Endothelial cell of umbilical vein (primary cell): ENCODE data around the gene RILPL2. TPM values are rescaled to one million over a fixed set of nuclear protein-coding genes. Genes with fewer than 3 reads are reported as not detected.

Source experiments
- BruUV-seq: library from RNA; stranded (reverse); fragments of 400-500 nt; replicated peaks from 2 replicates; lab custom pipeline; 2021; lab: Mats Ljungman, UMichigan
- CTCF ChIA-PET: fragments of 300-600, 350-600 bp; sonication (Branson Sonifier 250); formaldehyde crosslinking; loops from one replicate; lab custom pipeline; 2021; ENCODE audit warnings: antibody characterized with exemption, inconsistent platforms; lab: Charles Lee
- POLR2A ChIA-PET: fragments of 300-600, 350-600 bp; sonication (Branson Sonifier 250); formaldehyde crosslinking; loops from one replicate; lab custom pipeline; 2021; ENCODE audit warnings: antibody characterized with exemption, inconsistent platforms; lab: Charles Lee
- DNase-seq: peaks from one replicate; pipeline ENCODE4 v3.0.0-alpha.2; 2011; ENCODE audit warnings: low read depth, low spot score
- FAIRE-seq: peaks from 2 replicates; lab custom pipeline; 2011; peaks lifted over from hg19 to GRCh38; lab: Jason Lieb, UNC
- H2AFZ ChIP-seq: 2 replicates; pipeline ENCODE4 v1.6.0; 2012; ENCODE audit warnings: low read depth, low read length, control low read depth, inconsistent platforms
- H3K27ac ChIP-seq: 2 replicates; pipeline ENCODE4 v1.5.1; 2011; ENCODE audit warnings: low read depth, mild to moderate bottlenecking, control low read depth, low read length, moderate library complexity; ENCODE audit not compliant: insufficient read depth
- H3K27me3 ChIP-seq, 2 experiments: 2 replicates each; pipeline versions ENCODE4 v1.6.0 to v1.6.1; 2011; ENCODE audit warnings: low read length in 2 of 2, mixed read lengths in 1 of 2; ENCODE audit not compliant: control insufficient read depth in 2 of 2, insufficient read depth in 2 of 2
- H3K36me3 ChIP-seq, 2 experiments: 2 replicates in 1 of 2; 3 replicates in 1 of 2; pipeline ENCODE4 v1.5.1; 2011; ENCODE audit warnings: low read length in 2 of 2, mild to moderate bottlenecking in 1 of 2, moderate library complexity in 1 of 2; ENCODE audit not compliant: control insufficient read depth in 2 of 2, insufficient read depth in 2 of 2; ENCODE audit errors: extremely low read depth in 1 of 2
- H3K4me1 ChIP-seq: 3 replicates; pipeline ENCODE4 v1.5.1; 2011; ENCODE audit warnings: mild to moderate bottlenecking, low read length; ENCODE audit not compliant: control insufficient read depth, insufficient read depth; ENCODE audit errors: extremely low read depth
- H3K4me2 ChIP-seq: 2 replicates; pipeline ENCODE4 v1.6.1; 2011; ENCODE audit warnings: low read length, control low read depth, mixed read lengths; ENCODE audit not compliant: insufficient read depth
- H3K4me3 ChIP-seq, 3 experiments: fragments of 200-600 bp in 1 of 3; sonication (generic), shearing (Covaris generic) in 1 of 3; replicated peaks in 1 of 3; 2 replicates each; pipeline ENCODE4 v1.5.1; 2011 to 2016; ENCODE audit warnings: control low read depth in 3 of 3, low read length in 3 of 3, mild to moderate bottlenecking in 2 of 3, inconsistent platforms in 1 of 3, low read depth in 1 of 3, moderate library complexity in 1 of 3; ENCODE audit not compliant: insufficient read depth in 1 of 3
- H3K79me2 ChIP-seq: 2 replicates; pipeline ENCODE4 v1.6.0; 2012; ENCODE audit warnings: low read length, inconsistent platforms; ENCODE audit not compliant: control insufficient read depth, insufficient read depth
- H3K9ac ChIP-seq: replicated peaks from 2 replicates; pipeline ENCODE3; 2011; ENCODE audit warnings: low read length, control low read depth; ENCODE audit not compliant: insufficient read depth; ENCODE audit errors: extremely low read depth
- H3K9me1 ChIP-seq: replicated peaks from 3 replicates; pipeline ENCODE4 v1.6.0; 2011; ENCODE audit warnings: mild to moderate bottlenecking, low read length; ENCODE audit not compliant: control insufficient read depth, insufficient read depth; ENCODE audit errors: extremely low read depth
- H3K9me3 ChIP-seq: replicated peaks from 2 replicates; pipeline ENCODE4 v1.5.1; 2012; ENCODE audit warnings: low read length, inconsistent platforms; ENCODE audit not compliant: control insufficient read depth, insufficient read depth
- H4K20me1 ChIP-seq: replicated peaks from 2 replicates; pipeline ENCODE3; 2011; ENCODE audit warnings: mild to moderate bottlenecking, low read length; ENCODE audit not compliant: control insufficient read depth, insufficient read depth; ENCODE audit errors: extremely low read depth
- EZH2 ChIP-seq: IDR thresholded peaks from 2 replicates; pipeline ENCODE4 v1.6.1; 2012; ENCODE audit warnings: borderline replicate concordance, low read depth, mild to moderate bottlenecking, moderate library complexity, low read length, inconsistent platforms; ENCODE audit not compliant: severe bottlenecking
- FOS ChIP-seq: IDR thresholded peaks from 2 replicates; pipeline ENCODE4 v1.6.1; 2011; ENCODE audit warnings: mild to moderate bottlenecking, low read length, moderate library complexity, borderline replicate concordance; ENCODE audit not compliant: insufficient read depth
- JUN ChIP-seq: IDR thresholded peaks from 2 replicates; pipeline ENCODE4 v1.6.1; 2011; ENCODE audit warnings: borderline replicate concordance, low read depth; ENCODE audit not compliant: insufficient read length, insufficient read depth
- MYC ChIP-seq: IDR thresholded peaks from one replicate; pipeline ENCODE4 v1.6.1; 2011; ENCODE audit warnings: mild to moderate bottlenecking, low read depth, low read length
- POLR2A ChIP-seq: IDR thresholded peaks from 2 replicates; pipeline ENCODE4 v1.6.1; 2012; ENCODE audit warnings: low read depth, mild to moderate bottlenecking, control low read depth, low read length
- POLR2AphosphoS5 ChIP-seq: IDR thresholded peaks from 2 replicates; pipeline ENCODE4 v1.6.1; 2012; ENCODE audit warnings: low read depth, mild to moderate bottlenecking, control low read depth, low read length, moderate library complexity; ENCODE audit not compliant: insufficient read depth
- dilution Hi-C: fragments of 300-500 bp; cut with MboI; formaldehyde crosslinking; loops from one replicate; pipeline ENCODE4 v1.15.0; 2019; ENCODE audit warnings: low sequenced_read_pairs; ENCODE audit not compliant: extremely low pct_ligation_motif_present
- intact Hi-C: fragments of 100-400 bp; cut with micrococcal nuclease; formaldehyde crosslinking; loops from one replicate; pipeline ENCODE4 v1.10.0; 2022
- polyA plus RNA-seq, 4 experiments: library from polyadenylated mRNA; depleted of rRNA in 3 of 4; stranded (reverse) in 3 of 4; unstranded in 1 of 4; fragments of >200 nt; gene quantifications; 2 replicates each; pipeline versions ENCODE4 v1.2.1 to v1.2.3, GENCODE V29; 2011 to 2012; ENCODE audit warnings: missing spikeins in 1 of 4
- total RNA-seq: library from RNA; stranded (reverse); gene quantifications from 2 replicates; pipeline ENCODE4 v1.2.3, GENCODE V29; 2021

RILPL2 gene
- total and polyA plus RNA-seq, 2 donors (not counting 3 experiments of a cell fraction or from before 2014, with no cell fraction given), result 3.3 to 4.6 TPM

- H3K27me3 ChIP-seq, result no peaks in the 10 kb centered on the region
- dilution Hi-C loops (loop anchor here (10.0 kb wide), 1 partner anchor 228 kb away; no protein-coding TSS in a partner anchor), intact Hi-C loops (no loop called here)
- DNase-seq (no peak), FAIRE-seq (no peak)
- peaks cover 22 to 30% of the 10 kb centered on the region in 2 experiments for H3K36me3 ChIP-seq
- no peak overlapping the region for H3K4me2 ChIP-seq
- H3K9me1 ChIP-seq, result no peaks in the 10 kb centered on the region
- H3K79me2 ChIP-seq, result peaks cover 86% of the 10 kb centered on the region
- H3K4me1 ChIP-seq, result peaks cover 15% of the 10 kb centered on the region
- no peak overlapping the region for H3K4me3 ChIP-seq
- CTCF ChIA-PET, result interaction anchor here (1.1 to 1.2 kb wide), 2 partner anchors 9 to 31 kb away, joined by 4 to 5 read pairs; no protein-coding TSS in a partner anchor
- no peak overlapping the region for H3K9ac ChIP-seq
- H3K9me3 ChIP-seq, result no peaks in the 10 kb centered on the region
- POLR2A ChIA-PET, result no interaction called here
- no TSS peak for BruUV-seq
- no peak overlapping the region for H3K27ac ChIP-seq
- H2AFZ ChIP-seq, result no peak overlapping the region
- no peak for TF ChIP-seq POLR2AphosphoS5
- no peak for TF ChIP-seq POLR2A
- TF ChIP-seq JUN, result no peak
- no peak for TF ChIP-seq EZH2
- no peak for TF ChIP-seq MYC
- no peak for TF ChIP-seq FOS
- H4K20me1 ChIP-seq, result no peaks in the 10 kb centered on the region
These were observed 39.5 kb downstream of the RILPL2 start for GRCh38 chr12:123396954-123397353.

GRCh38 chr12:123396543-123396942 is 39.9 kb downstream of the RILPL2 start:
- H3K9ac ChIP-seq, result no peak overlapping the region
- no peaks in the 10 kb centered on the region for H3K27me3 ChIP-seq
- BruUV-seq, result no TSS peak
- ChIA-PET POLR2A (no interaction called here), CTCF (interaction anchor here (1.1 kb wide), 1 partner anchor 9 kb away, joined by 4 read pairs; no protein-coding TSS in a partner anchor)
- no peak overlapping the region for H3K4me3 ChIP-seq
- intact Hi-C loops (no loop called here), dilution Hi-C loops (loop anchor here (10.0 kb wide), 1 partner anchor 228 kb away; no protein-coding TSS in a partner anchor)
- H3K9me1 ChIP-seq, result no peaks in the 10 kb centered on the region
- H3K79me2 ChIP-seq, result peaks cover 86% of the 10 kb centered on the region
- H3K36me3 ChIP-seq, result peaks cover 26 to 34% of the 10 kb centered on the region in 2 experiments
- H3K9me3 ChIP-seq, result no peaks in the 10 kb centered on the region
- no peak overlapping the region for H2AFZ ChIP-seq
- no peaks in the 10 kb centered on the region for H4K20me1 ChIP-seq
- FAIRE-seq (no peak), DNase-seq (no peak)
- H3K4me1 ChIP-seq, result peaks cover 19% of the 10 kb centered on the region
- TF ChIP-seq FOS, result no peak
- no peak overlapping the region for H3K27ac ChIP-seq
- H3K4me2 ChIP-seq, result no peak overlapping the region
